ENCODE results near the gene BLOC1S5.

DNA sequence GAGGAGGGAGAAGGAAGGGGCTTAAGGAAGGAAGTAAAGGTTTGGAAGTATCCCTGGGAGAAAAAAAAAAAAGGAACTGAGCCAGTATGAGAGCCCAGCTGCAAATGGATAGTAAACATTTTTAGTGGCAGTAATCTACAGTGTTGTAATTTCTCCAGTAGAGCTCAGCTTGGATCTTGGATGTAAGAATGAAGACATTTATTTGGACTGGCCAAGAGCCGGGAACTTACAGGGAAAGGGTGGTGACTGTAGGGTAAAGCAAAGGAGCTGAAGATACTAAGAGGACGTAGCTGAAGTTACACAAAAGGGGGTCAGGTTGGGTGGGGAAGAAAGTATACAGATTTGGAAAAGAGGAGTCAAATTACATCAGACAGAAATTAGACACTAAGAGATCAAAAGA lies 24.7 kb upstream of the BLOC1S5 start:
- TF ChIP-seq YY1 (IDR thresholded peaks at IDR 0.05; ENCODE audit: insufficient read depth, insufficient read length) (no peak), ZNF274 (IDR thresholded peaks at IDR 0.05; ENCODE audit: low read depth, low read length) (no peak), SUZ12 (IDR thresholded peaks at IDR 0.05; ENCODE audit: extremely low read depth, insufficient read depth, insufficient read length) (no peak)

Measured in NT2/D1 (cell line).